Epithelial cell of prostate (primary cell): ENCODE measurements around the gene TAF11L8.
"Not testable (repeated sequence)": the region's sequence is repeated elsewhere in the genome, so short reads cannot be mapped to it uniquely, and the experiment has no call there.

ENCODE experiments used
- DNase-seq: peaks from one replicate; pipeline ENCODE4 v3.0.0-alpha.2; 2011; ENCODE audit warnings: low read depth, low spot score
- H3K27ac ChIP-seq: fragments of 450-650 bp; 2 replicates; pipeline ENCODE4 v1.5.1; 2017; ENCODE audit warnings: mild to moderate bottlenecking

Gene TAF11L8

GRCh38 chr5:17590860-17591259 lies at the start of gene TAF11L8:
TSS of gene TAF11L8 (minus strand) at chr5:17590960.
- not testable (repeated sequence) for DNase-seq, H3K27ac ChIP-seq

GRCh38 chr5:17634160-17634559 lies 43.4 kb upstream of the TAF11L8 start, which contains the start of gene TAF11L14:
TSS of gene TAF11L14 (plus strand) at chr5:17634460.
- no peak for DNase-seq
- no peak within 1 kb of the TSS for H3K27ac ChIP-seq

- DNase-seq, H3K27ac ChIP-seq: not testable (repeated sequence)
These were observed 41.0 kb upstream of the TAF11L8 start, which contains the start of gene TAF11L13 for GRCh38 chr5:17631788-17632187. TSS of gene TAF11L13 (plus strand) at chr5:17632088.

GRCh38 chr5:17625686-17626085 lies 34.9 kb upstream of the TAF11L8 start:
- H3K27ac ChIP-seq: no peak overlapping the region
- no peak for DNase-seq

- H3K27ac ChIP-seq: no peak overlapping the region
- DNase-seq: no peak
These were observed 29.9 kb upstream of the TAF11L8 start for GRCh38 chr5:17620627-17621026.

GRCh38 chr5:17619354-17619753 lies 28.6 kb upstream of the TAF11L8 start:
- DNase-seq: no peak
- H3K27ac ChIP-seq: no peak overlapping the region

GRCh38 chr5:17614872-17615605 lies 24.3 kb upstream of the TAF11L8 start:
- DNase-seq: no peak
- H3K27ac ChIP-seq: no peak overlapping the region

- not testable (repeated sequence) for DNase-seq, H3K27ac ChIP-seq
These were observed 19.3 kb upstream of the TAF11L8 start, which contains the start of gene TAF11L12 for GRCh38 chr5:17610092-17610491. TSS of gene TAF11L12 (plus strand) at chr5:17610392.

- not testable (repeated sequence) for DNase-seq, H3K27ac ChIP-seq
These were observed 16.7 kb upstream of the TAF11L8 start for GRCh38 chr5:17607461-17607860.

GRCh38 chr5:17604951-17605350 lies 14.2 kb upstream of the TAF11L8 start:
- H3K27ac ChIP-seq: no peak overlapping the region
- no peak for DNase-seq

- not testable (repeated sequence) for H3K27ac ChIP-seq, DNase-seq
These were observed 13.1 kb upstream of the TAF11L8 start, which contains the start of gene TAF11L11 for GRCh38 chr5:17603880-17604279. TSS of gene TAF11L11 (plus strand) at chr5:17604183.

- H3K27ac ChIP-seq, DNase-seq: not testable (repeated sequence)
These were observed 7.0 kb upstream of the TAF11L8 start, which contains the start of gene TAF11L10 for GRCh38 chr5:17597728-17598127. TSS of gene TAF11L10 (minus strand) at chr5:17597828.

- not testable (repeated sequence) for H3K27ac ChIP-seq, DNase-seq
These were observed 3.5 kb upstream of the TAF11L8 start, which contains the start of gene TAF11L9 for GRCh38 chr5:17594255-17594654. TSS of gene TAF11L9 (minus strand) at chr5:17594394.

- not testable (repeated sequence) for H3K27ac ChIP-seq, DNase-seq
These were observed 5.1 kb downstream of the TAF11L8 start, which contains the start of gene TAF11L7 for GRCh38 chr5:17585658-17586057. TSS of gene TAF11L7 (minus strand) at chr5:17585758.
